Mesothelial cell of epicardium (in vitro differentiated cells): Measurements from ENCODE around the gene FUT9. TPM values are rescaled to one million over a fixed set of nuclear protein-coding genes. Genes with fewer than 3 reads are reported as not detected.

Experiments used
- DNase-seq, 2 experiments: peaks; one replicate each; pipeline ENCODE4 v3.0.0; 2021; ENCODE audit warnings: low spot score in 2 of 2; ENCODE audit not compliant: unreplicated experiment in 2 of 2
- H3K27ac Mint-ChIP-seq: 2 replicates; pipeline ENCODE4 v1.8.0; 2021; ENCODE audit warnings: mixed read lengths
- H3K27me3 Mint-ChIP-seq: 2 replicates; pipeline ENCODE4 v1.8.0; 2021; ENCODE audit warnings: low read depth, mixed read lengths
- H3K36me3 Mint-ChIP-seq: 2 replicates; pipeline ENCODE4 v1.8.0; 2021; ENCODE audit warnings: mixed read lengths
- H3K4me1 Mint-ChIP-seq: 2 replicates; pipeline ENCODE4 v1.8.0; 2021; ENCODE audit warnings: mixed read lengths
- H3K4me3 Mint-ChIP-seq: 2 replicates; pipeline ENCODE4 v1.8.0; 2021; ENCODE audit warnings: mild to moderate bottlenecking, moderate library complexity, mixed read lengths
- H3K9me3 Mint-ChIP-seq: 2 replicates; pipeline ENCODE4 v1.8.0; 2021; ENCODE audit warnings: mixed read lengths
- total RNA-seq: library from RNA; stranded (reverse); gene quantifications from 3 replicates; pipeline ENCODE4 v1.2.1, GENCODE V29; 2021
- TF ChIP-seq, protein P1 (sequence below): fragments of 200-600 bp; sonication (generic); IDR thresholded peaks from one replicate; pipeline ENCODE4 v1.5.0; 2021; ENCODE audit warnings: antibody characterized with exemption; ENCODE audit not compliant: unreplicated experiment

FUT9 gene
- total RNA-seq, 1 donor from 2014 or later = 3.0 TPM

DNA sequence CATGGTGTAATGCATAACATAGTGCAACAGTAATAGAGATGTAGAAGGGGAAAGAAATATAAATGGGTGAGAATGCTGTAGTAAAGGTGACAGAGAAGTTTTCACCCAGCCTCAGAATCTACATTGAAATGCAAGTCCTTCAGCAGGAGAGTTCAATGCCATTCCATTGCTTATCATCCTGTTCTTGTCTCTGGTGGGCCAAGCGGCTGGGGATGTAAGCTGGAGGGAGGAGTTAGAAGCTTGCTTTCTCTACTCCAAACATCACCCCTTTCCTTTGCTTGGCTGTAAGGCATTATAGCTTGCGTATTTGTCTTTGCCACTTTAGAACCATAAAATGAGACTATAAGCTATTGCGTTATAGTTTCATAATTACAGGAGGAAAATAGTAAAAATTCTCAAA, 2.2 kb upstream of the FUT9 start:
- Mint-ChIP-seq H3K9me3 (no peaks in the 10 kb centered on the region), H3K27ac (no peak overlapping the region), H3K27me3 (peaks cover 53% of the 10 kb centered on the region), H3K4me1 (peaks cover 23% of the 10 kb centered on the region), H3K36me3 (no peaks in the 10 kb centered on the region), H3K4me3 (no peak overlapping the region)
- TF ChIP-seq, protein P1, sequence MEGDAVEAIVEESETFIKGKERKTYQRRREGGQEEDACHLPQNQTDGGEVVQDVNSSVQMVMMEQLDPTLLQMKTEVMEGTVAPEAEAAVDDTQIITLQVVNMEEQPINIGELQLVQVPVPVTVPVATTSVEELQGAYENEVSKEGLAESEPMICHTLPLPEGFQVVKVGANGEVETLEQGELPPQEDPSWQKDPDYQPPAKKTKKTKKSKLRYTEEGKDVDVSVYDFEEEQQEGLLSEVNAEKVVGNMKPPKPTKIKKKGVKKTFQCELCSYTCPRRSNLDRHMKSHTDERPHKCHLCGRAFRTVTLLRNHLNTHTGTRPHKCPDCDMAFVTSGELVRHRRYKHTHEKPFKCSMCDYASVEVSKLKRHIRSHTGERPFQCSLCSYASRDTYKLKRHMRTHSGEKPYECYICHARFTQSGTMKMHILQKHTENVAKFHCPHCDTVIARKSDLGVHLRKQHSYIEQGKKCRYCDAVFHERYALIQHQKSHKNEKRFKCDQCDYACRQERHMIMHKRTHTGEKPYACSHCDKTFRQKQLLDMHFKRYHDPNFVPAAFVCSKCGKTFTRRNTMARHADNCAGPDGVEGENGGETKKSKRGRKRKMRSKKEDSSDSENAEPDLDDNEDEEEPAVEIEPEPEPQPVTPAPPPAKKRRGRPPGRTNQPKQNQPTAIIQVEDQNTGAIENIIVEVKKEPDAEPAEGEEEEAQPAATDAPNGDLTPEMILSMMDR = no peak
- DNase-seq = no peak

DNA sequence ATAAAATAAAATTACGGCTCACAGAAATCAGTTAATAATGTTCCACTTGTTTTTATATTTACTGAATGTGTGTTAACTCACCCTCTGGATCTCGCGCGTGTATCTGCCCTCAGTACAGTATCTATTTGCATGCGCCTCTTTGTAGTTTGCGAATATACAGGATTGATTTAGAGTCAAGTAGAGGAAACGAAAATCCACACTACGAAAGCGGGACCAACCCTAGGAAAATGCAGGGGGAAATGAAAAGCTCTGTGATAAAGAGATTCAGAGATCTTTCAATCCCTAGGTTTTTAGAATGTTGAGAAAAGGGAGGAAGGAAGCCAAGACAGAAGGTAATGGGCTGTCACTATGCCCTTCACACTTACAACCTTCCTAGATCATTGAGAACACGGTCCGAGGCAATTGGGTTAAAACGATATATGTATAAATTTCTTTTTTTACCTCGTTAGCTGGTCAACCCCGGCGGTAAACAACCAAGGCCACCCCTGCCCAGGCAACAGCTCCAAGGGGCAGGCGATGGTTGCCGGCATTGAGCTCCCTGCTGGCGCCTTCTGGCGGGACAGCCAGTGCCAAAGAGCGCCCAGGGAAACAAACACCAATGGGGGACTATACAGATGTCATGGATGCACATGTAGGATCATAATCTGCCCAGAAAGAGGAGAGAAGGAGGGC, 792 bp upstream of the FUT9 start:
- Mint-ChIP-seq H3K4me1 (peaks cover 23% of the 10 kb centered on the region), H3K27me3 (peaks cover 53% of the 10 kb centered on the region), H3K9me3 (no peaks in the 10 kb centered on the region), H3K4me3 (peak overlapping the region; percentile 76), H3K36me3 (no peaks in the 10 kb centered on the region), H3K27ac (no peak overlapping the region)
- TF ChIP-seq, protein P1 = no peak
- DNase-seq = no peak

DNA sequence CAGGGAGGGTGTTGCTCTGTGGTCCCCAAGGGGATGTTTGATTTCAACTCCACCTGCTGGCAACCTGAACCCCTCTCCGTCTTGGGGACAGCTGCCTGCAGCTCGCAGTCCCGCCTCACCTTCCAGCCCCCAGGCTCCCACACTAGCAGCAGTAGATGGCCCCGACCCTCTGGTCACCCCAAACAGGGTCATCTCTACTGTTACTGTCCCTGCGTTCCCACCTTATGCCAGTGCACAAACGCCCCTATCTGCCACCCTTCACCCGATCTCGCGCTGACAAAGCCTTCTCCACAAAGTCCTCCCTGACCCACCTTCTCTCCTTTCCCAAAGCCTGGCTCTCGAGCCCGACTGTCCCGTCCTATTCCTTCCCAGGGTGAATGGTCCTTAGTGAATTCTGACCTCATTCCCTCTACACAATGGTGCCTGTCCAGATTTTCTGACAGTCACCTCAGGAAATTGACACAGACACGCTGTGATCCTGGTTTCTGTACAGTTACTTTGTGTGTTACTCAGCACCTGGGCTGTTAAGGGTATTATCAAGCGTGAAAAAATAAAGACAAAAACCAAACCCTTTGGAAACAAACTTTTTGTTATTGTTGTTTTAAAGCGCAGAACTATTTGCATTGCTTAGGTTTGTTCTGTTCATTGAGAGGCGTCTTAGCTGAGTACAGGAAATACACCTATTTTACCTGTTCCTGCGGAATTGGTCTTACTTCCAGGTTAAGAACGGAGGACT, 728 bp downstream of the FUT9 start:
- TF ChIP-seq, protein P1 = no peak

DNA sequence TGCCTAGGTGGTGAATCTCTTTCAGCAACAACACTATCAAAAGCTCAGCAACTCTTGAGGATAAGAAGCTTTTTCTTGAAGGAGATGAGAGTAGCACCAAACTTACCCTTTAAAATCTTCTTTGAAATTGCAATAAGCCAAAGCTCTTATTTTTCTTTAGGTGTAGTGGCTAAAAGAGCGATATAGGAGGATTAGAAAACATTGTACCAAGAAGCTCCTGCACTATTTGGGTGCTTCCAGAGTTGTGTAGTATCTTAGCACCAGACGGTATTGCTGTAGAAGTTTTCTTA, 1.2 kb downstream of the FUT9 start:
- TF ChIP-seq, protein P1 = no peak
- Mint-ChIP-seq H3K4me3 (peak overlapping the region; percentile 76), H3K4me1 (peaks cover 23% of the 10 kb centered on the region), H3K27ac (no peak overlapping the region), H3K27me3 (peaks cover 53% of the 10 kb centered on the region), H3K9me3 (no peaks in the 10 kb centered on the region), H3K36me3 (no peaks in the 10 kb centered on the region)
- DNase-seq = no peak

More for the DNA sequence above, 728 bp downstream of the FUT9 start:
- Mint-ChIP-seq H3K27me3 (peaks cover 53% of the 10 kb centered on the region), H3K4me3 (peak overlapping the region; percentile 76), H3K27ac (no peak overlapping the region), H3K4me1 (peaks cover 23% of the 10 kb centered on the region), H3K36me3 (no peaks in the 10 kb centered on the region), H3K9me3 (no peaks in the 10 kb centered on the region)
- no peak for DNase-seq

DNA sequence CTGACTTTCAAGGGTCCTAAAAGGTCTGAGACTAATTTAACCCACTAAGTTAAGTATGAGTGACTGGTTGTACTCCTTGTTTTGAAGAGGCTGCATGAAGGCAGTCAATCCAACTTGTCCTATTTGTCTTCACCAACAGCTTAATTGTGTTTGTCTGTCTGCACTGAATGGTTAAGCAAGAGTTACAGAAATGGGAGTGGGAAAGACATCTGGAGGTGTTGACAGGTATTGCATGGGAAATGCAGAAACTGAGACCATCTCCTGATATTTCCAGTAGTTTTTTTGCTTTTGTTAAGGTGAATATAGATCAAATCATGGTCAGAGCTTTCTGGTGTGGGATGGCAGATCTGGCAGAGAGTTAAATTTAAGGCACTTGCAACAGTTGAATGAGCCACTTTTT, 6.5 kb downstream of the FUT9 start:
- Mint-ChIP-seq H3K36me3 (no peaks in the 10 kb centered on the region), H3K4me3 (no peak overlapping the region), H3K27me3 (peaks cover 10% of the 10 kb centered on the region), H3K27ac (no peak overlapping the region), H3K4me1 (peaks cover 1% of the 10 kb centered on the region), H3K9me3 (no peaks in the 10 kb centered on the region)
- no peak for DNase-seq
- TF ChIP-seq, protein P1 = no peak
